DMS79 treated with DMSO at 0.1 percent for 48 hours (cell line): Measurements from ENCODE around the gene CRTC1.

ENCODE experiments used
- DNase-seq: peaks from one replicate; lab custom pipeline; 2025; lab: John Stamatoyannopoulos, UW

CRTC1 gene

GRCh38 chr19:18683109-18683957 lies at the start of gene CRTC1:
Gene CRTC1 (plus strand): TSS chr19:18683680. CDS start chr19:18683703, 23 bp downstream.
- DNase-seq = peak; percentile 76

GRCh38 chr19:18634612-18635297 lies 48.7 kb upstream of the CRTC1 start:
- peak; percentile 13 for DNase-seq

- no peak for DNase-seq
These were observed 47.7 kb upstream of the CRTC1 start for GRCh38 chr19:18635831-18636182.

GRCh38 chr19:18636183-18636968 lies 47.1 kb upstream of the CRTC1 start:
- peak; percentile 94 for DNase-seq

GRCh38 chr19:18636969-18637629 lies 46.4 kb upstream of the CRTC1 start, which contains the start of gene KLHL26:
Gene KLHL26 (plus strand): TSS chr19:18637028. CDS start chr19:18637055, 27 bp downstream.
- no peak for DNase-seq

GRCh38 chr19:18637673-18638630 lies 45.5 kb upstream of the CRTC1 start:
- DNase-seq = peak; percentile 20

- no peak for DNase-seq
These were observed 43.7 kb upstream of the CRTC1 start for GRCh38 chr19:18639706-18640243.

- no peak for DNase-seq
These were observed 39.1 kb upstream of the CRTC1 start for GRCh38 chr19:18644196-18645034.

GRCh38 chr19:18645035-18645511 lies 38.4 kb upstream of the CRTC1 start:
- DNase-seq = no peak

- DNase-seq = peak; percentile 76
These were observed 36.7 kb upstream of the CRTC1 start for GRCh38 chr19:18646535-18647370.

GRCh38 chr19:18647371-18647767 lies 36.1 kb upstream of the CRTC1 start:
- no peak for DNase-seq

- DNase-seq = no peak
These were observed 35.7 kb upstream of the CRTC1 start for GRCh38 chr19:18647807-18648206.

GRCh38 chr19:18648973-18649315 lies 34.5 kb upstream of the CRTC1 start:
- no peak for DNase-seq

- DNase-seq = no peak
These were observed 34.0 kb upstream of the CRTC1 start for GRCh38 chr19:18649371-18650020.

- DNase-seq = no peak
These were observed 33.5 kb upstream of the CRTC1 start for GRCh38 chr19:18650021-18650390.

GRCh38 chr19:18650468-18651041 lies 32.9 kb upstream of the CRTC1 start:
- DNase-seq = no peak

- no peak for DNase-seq
These were observed 32.2 kb upstream of the CRTC1 start for GRCh38 chr19:18651300-18651699.

- peak; percentile 3 for DNase-seq
These were observed 31.7 kb upstream of the CRTC1 start for GRCh38 chr19:18651733-18652132.
